HG03460 (cell line): Measurements from ENCODE around the gene HDAC7.
"Not testable (repeated sequence)": the region's sequence is repeated elsewhere in the genome, so short reads cannot be mapped to it uniquely, and the experiment has no call there.

Experiments used
- ATAC-seq: cut with Tn5 transposase; IDR thresholded peaks from one replicate; pipeline ENCODE4 v1.9.1; 2021; ENCODE audit not compliant: unreplicated experiment

HDAC7 gene

DNA sequence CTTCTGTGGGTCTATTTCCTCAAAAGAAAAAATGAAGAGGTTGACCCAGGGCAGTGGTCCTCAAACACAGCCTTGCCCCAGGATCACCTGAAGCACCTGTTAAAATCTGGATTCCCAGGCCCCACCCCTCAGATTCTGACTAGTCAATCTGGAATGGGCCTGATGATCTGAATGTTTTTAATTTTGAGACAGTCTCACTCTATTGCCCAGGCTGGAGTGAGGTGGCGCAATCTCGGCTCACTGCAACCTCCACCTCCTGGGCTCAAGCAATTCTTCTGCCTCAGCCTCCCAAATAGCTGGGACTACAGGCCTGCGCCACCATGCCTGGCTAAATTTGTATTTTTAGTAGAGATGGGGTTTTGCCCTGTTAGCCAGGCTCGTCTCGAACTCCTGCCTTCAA, 4.3 kb downstream of the HDAC7 start:
- not testable (repeated sequence) for ATAC-seq

DNA sequence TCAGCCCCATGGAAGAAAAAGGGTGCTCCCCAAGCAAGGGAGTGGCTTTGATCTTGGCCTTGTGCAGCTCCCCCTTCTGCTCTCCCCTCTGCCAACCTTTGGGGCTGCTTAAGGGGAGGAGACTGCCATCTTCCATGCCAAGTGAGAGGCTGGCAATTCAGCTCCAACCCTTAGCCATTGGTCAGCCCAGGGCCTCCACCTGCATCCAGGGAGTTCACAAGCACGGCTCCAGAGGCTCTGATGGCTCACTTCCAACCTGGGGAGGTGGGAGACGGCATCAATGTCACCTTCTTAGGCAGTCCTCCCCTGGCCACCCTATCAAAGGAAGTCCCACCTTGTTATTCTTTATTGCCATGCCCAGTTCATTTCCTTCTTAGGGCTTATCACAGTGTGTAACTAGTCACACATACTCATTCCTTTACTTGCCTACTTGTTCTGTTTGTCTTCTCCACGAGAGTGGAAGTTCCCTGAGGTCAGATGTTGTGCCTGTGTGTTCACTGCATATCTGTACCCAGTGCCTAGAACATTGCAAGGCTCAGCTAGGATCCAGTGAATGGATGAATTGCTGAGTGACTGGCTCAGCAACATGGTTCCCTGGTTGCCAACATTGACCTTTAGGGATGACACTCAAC, 5.0 kb downstream of the HDAC7 start:
- ATAC-seq: no peak

DNA sequence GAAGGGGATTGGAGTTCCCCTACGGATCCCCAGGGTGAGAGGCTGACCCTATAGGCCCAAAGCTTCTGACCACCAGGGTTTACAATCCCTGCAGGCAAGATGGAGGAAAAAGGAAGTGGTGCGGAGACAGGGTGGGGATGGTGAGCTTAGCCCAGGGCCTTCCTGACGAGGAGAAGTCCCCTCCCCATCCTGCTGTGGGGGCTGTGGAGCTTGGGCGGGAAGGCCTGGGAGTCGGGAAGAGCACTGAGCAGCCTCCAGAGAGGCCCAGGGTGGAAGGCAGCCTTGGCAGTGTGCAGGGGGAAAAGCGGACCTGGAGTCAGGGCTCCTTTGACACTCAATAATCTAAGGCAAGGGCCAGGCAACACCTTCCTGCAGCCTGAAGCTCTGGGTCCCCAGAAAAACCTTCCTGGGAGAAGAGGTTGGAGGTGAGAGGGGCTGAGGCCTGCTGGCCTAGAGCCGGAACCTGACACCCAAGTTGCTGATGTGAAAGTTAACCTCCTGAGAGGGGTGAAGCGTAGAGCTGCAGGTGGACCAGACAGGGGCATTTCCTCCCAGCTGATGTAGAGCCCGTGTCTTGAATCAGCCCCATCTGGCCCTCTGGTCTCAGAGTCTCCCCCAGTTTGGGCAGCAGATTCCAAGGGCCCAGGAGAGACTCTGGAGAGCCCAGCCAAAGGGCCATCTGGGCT, 6.0 kb downstream of the HDAC7 start:
- ATAC-seq: peak; percentile 35

DNA sequence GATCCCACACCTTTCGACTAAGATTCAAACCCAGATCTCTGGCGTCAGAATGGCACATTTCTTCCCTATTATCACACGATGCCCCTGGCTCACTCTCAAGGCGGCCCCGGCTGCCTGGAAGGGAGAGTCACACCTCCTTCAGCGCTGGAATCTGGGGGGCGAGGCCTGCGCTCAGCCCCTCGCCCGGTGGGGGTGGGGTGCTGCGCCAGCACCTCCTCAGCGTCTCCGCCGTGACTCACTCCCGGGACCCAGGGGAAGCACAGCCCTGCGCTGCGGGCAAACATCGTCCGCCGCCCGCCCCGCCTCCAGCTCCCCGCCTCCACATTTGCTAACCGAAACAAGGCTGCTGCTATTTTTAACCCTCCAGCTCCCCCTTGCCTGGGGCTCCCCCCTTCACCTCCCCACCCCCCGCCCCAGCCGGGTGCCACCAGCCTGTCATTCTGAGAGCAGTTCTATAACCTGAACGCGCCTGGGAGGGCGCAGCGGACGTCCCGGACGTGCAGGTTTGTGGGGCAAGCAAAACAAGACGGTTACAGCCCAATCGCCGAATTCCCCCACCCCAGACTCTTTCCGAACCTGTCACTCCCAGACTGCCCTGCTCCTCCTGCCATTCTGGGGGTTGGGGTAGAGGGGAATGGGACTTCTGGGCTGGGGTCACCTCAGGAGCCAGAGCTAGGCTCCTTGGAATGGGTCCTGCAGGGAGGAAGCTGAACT, 6.7 kb downstream of the HDAC7 start:
- ATAC-seq: peak; percentile 69

DNA sequence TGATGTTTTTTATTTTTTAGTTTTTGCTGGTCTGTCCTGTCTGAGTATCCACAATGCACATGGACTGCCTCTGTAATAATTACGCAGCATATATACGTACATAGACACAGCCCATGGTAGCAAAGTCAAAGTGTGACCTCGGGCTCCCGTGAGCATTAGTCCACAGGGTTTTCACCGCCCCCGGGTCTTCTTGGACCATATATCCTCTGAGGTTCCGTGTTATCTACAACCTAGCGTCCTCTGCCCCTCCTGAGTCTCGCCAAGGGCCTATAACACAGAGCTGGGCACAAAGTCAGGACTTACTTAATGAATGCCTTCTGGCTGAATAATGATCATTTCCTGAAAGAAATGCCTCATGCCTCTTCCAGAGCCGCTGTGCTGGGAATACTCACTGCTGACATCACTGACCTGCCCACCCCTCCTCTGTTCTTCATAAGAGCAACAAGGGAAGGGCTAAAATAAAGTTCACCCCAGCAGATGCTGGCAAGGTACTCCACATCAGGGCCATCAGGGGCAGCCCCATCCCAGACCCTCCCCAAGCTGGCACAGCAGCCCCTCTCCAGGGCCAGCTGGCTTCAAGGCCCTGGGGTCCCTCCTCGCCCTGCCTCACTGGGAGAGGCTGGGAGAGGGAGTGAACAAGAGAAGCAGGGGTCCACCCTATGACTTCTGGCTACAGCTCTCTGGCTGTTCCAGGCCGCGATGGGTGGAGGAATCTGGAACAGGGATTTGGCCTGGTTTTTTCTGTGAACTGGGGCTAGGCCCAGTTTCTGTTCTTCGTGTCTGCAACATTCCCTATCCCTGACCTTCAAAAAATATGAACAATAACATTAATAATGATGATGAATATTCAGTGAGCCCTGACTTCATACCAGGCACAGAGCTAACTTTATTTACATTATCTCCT, 7.9 kb downstream of the HDAC7 start:
- ATAC-seq: no peak

DNA sequence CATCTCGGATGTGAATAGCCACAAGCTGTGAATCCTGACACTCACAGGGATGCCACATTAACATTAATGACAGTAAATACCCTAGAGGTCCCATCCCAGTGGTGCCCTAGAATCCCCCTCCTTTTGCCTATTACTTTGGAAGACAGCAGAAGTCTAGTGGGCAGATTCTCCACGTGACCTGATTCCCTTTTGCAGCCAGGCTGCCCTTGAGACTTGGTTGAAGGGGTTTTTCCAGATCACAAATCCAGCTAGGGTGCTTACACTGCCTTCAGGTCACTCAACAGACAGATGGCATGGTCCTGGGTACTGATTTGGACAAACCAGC, 8.7 kb downstream of the HDAC7 start:
- no peak for ATAC-seq

DNA sequence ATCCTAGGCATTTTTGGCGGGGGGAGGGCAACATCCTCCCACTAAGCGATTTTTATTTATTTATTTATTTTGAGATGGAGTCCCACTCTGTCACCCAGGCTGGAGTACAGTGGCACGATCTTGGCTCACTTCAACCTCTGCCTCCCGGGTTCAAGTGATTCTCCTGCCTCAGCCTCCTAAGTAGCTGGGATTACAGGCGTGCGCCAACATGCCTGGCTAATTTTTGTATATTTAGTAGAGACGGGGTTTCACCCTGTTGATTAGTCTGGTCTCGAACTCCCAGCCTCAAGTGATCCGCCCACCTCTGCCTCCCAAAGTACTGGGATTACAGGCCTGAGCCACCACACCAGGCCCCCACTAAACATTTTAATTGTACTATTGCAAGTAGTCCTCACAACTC, 10.2 kb downstream of the HDAC7 start:
- not testable (repeated sequence) for ATAC-seq

DNA sequence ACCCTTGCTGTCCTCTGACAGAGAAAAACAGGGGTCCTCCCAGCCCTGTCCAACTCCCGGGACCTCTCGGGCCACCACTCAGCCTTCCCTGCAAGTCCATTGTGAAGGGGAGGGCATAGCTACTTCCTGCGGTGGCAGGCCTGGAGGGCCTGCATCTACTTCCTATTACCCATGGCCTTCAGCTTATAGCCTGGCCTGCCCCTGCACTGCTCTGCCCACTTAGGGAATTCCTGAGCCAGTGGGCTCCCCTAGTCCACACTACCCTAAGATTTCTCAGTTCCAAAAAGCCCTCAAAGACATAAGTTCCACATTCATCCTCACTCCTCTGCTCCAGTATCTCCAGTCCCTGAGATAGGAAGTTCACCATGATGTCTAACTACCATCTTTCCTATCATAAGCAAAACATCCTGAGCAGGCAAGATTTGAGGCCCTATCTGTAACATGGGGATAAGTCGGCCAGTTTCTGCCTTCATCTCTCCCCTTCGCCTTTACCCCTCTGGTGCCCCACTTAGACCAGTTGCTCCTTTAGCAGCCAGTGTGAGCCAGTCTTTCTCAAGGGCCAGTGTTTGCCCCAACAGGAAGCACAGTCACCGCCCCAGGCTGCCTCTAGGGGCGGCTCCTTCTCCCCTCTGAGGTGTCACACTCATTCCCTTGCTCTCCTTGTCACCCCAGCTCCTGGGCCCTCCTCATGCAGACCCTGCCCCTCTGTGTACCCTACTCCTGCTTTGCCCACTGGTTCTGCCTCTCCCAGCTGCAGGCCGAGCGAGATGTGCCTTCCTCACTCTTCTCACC, 10.9 kb downstream of the HDAC7 start:
- ATAC-seq: no peak

DNA sequence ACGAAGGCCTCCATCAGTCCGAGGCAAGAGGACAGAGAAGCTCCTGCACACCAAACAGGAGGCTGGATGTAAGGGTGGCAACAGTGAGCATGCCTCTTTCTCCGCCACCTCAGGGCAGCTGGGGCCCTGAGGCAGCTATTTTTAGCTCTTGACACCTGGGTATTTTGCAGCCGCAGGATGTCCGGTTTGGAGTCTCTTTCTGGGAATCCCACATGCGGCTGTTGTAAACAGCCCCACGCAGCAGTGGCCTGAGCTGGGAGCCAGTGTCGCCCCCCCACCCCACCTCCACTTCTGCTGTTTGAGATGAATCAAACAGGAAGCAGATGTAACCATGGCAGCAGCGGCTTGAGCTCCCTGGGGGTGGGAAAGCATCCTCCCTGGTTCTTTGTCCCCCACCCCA, 11.7 kb downstream of the HDAC7 start:
- peak; percentile 38 for ATAC-seq

DNA sequence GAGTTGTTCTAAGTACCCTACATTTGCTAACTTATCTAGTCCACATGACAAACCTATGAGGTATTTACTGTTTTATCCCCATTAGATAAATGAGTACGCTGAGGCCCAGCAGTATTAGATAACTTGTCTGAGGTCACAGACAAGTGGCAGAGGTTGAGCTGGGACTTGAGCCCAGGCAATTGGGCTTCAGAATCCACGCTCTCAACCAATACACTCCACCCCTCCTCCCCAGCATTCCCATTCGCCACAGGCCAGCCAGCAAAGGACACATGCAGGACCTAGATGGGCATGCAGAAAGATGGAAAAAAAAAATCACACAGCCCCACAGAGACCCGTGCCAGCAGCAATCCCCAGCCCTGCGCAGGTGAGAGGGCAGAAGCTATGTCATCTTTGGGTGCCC, 12.4 kb downstream of the HDAC7 start:
- no peak for ATAC-seq

DNA sequence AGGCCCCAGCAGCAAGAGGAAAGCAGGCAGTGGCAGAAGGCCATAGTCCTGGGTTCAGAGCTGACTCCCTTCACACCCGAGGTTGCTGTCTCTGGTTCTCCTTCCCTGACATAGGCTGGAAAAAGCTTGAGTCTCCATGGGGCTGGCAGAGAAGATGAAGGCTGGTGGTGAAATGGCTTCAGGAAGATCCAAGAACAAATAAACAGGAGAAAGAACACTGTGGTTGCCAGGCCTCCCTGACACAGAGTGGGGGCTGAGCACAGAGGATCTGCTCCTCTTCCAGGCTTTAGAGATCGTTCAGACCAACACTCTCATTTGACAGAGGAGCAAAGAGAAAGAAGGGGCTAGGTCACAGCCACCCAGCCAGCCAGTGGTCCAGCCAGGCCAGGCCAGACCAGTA, 14.3 kb downstream of the HDAC7 start:
- ATAC-seq: no peak

DNA sequence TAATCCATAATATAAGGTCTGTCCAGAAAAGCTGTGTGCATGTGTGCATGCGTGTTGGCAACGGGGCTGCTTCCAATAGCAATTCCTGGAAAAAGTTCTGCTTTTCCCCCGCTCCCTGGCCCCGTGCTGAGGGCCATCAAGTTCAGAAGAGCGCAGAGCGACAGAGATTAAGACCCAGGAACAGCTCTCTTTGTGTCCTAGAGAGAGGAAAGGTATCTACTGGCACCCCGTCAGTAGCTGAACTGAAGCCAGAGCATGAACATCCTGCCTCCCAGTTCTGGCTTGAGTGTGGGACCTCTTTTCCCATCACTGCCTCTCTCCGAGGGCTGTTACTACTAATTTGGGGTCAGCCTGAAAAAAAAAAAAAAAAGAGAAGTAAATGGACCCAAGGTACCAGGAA, 15.5 kb downstream of the HDAC7 start:
- no peak for ATAC-seq

DNA sequence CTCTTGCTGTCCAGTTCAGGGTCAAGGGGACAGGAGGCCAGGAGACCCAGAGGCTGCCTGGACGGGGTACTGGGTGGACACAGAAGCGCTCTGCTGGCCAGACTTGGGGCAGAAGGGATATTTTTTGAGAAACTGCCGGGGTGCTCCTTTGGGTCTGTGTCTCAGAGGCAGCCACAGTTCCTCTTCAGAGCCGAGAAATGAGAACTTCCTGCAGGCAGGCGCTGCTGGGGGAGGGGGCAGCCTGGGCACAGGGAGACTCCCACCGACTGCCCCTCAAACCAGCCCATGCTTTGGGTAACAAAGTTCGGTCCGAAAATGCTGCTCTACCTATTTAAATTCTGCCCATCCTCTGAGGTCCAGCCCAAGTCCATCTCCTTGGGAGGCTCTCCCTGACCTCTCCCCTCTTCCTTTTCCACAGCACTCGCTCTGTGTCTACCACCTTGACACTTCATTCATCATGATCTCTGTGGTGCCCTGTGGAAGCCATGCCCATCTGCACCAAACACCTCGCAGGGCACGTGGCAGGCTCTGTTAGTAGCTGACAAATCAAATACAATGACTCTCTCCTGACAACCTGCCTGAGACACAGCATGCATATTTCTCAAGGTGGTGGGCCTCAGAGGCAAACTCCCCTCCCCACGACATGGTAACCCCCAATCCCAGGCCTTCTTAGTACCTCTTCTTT, 16.4 kb downstream of the HDAC7 start:
- no peak for ATAC-seq

DNA sequence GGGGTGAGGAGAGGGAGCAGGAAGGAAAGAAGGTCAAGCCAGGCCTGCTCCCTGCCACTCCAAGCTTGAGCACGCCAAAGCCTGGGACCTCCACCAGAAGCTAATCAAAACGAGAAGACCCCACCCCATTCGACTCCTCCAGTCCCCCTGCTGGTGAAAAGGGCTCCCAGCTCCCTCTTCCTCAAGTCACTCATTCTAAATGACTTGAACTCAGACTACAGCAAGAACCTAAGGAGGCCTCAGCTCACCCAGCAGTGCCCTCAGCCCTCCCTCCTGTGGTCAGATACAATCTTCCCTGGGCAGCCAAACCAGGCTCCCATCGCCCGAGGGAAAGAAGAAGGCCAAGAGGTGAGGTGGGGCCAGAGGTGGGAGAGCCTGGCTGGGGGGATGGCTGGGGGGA, 17.4 kb downstream of the HDAC7 start:
- ATAC-seq: no peak

DNA sequence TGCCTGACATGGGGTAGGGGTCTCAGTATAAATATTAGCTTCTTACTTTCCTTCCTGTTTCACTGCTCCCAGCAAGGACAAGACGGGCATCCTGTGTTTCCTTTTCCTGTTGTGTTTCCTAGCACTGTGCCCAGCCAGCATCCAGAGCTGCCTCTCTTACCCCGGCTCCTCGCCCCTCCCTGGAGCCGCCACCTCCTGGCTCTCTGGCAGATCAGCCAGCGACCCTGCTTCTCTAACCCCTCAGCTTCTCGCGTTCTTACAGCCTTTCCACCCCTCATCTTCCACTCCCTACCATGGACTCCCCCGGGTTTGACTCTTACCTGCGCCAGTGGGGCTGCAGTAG, 17.8 kb downstream of the HDAC7 start:
- ATAC-seq: no peak

DNA sequence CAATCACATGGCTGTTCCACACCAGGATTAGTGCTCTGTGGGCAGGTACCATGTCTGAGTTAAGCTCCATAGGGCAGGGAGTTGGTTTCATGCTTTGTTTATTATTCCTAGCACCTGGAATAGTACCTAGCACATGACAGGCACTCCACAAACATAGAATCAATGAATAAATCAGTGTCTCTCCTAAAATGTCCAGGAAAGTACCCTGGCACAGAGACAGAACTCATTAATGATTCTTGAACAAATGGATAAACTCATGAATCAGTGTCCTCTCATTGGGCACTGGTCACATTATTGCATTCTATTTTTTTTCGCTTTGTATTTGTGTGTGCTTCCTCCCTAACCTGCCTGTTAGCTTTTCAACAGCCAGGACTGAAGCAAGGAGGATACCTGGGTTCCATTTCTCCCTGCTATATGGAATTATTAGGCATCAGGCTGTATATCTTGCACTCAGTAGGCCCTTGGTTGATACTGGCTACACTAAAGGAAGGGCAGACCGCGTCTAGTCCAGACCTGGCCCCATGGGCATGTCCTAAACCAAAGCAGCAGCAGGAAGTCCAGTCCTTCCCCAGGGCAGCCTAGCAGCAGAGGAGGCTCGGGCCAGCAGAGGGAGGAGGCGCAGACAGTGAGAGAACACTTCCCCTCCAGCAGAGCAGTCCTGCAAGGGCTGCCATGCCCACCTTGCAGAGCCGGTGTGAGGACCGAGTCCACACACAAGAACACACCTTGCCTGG, 18.4 kb downstream of the HDAC7 start:
- no peak for ATAC-seq

DNA sequence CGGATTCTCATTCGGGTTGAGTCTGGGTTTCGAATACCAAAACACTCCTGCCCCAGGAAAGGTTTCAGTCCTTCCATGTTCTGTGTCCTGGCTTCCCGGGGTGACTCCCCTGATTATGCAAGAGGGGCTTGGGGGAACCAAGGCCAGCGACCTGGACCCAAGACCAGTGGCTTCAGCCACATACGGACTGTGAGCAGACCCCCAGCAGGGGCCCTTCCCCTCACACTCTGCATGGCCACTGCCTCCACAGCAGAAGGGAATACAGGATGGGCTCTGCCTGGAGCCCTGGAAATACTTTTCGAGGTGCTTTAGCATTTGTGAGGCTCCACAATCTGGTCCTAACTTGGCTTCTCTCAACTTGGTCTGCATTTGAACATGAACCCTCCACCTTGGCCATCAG, 19.1 kb downstream of the HDAC7 start:
- no peak for ATAC-seq

DNA sequence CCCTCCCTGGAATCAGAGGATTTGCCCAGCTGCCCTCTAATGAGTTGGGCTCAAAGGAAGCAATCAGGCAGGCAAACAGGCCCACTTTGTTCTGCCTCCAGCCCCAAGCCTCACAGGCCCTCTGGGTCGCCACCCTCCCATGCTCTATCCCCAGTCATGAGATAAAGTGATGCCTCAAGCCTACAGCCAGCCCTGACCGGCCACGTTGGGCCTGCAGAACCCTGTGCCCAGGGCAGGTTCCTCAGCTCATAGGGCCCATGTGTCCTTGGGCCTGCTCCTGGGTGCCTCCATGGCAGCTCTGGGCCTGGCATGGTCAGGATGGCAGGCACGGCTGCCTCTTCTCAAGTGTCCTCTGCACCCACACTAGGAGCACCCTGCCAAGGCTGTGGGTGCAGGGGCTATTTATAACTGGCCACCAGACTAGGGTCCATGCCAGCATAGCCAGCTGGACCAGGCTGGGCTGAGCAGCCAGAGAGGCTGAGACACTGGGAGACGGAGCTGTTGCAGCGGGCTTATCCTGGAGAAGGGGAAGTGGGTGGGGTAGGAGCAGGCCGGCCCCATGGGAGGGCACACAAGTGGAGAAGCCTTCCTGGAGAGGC, 20.2 kb downstream of the HDAC7 start:
- ATAC-seq: no peak

DNA sequence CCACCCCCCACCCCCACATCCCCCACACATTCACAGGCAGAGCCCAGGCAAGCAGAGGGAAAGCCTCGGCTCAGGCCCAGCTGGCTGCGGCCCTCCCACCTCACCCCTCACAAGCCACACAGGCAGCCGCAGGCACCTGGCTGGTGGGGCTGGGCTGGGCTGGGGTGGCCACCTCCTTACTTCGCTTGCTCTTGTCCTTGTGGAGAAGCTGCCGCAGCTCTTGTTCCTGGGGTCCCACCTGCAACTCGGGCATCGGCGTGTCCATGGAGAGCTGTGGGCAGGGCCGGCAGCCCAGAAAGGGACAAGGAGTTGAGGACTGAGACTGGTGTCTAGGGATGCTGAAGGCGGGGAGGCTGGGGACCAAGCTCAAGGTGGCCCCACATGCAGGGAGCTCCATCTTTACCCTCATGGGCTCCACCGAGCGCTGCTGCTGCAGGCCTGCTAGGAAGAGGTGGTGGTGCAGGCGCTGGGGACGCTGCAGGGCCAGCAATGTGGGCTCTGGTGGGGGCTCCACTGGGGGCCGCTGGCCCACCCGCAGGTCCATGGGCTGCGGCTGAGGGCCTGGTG, 21.2 kb downstream of the HDAC7 start:
- no peak for ATAC-seq
